HEK293T (cell line): ENCODE data around the gene GTF2IRD1.
"Not testable (repeated sequence)": the region's sequence is repeated elsewhere in the genome, so short reads cannot be mapped to it uniquely, and the experiment has no call there.

Experiments
- CTCF ChIA-PET: fragments of 350-600 bp; formaldehyde crosslinking; extraction: SDS; loops from one replicate; lab custom pipeline; 2021; ENCODE audit warnings: antibody characterized with exemption, inconsistent platforms; lab: Yijun Ruan, JAX
- POLR2A ChIA-PET: fragments of 350-600 bp; formaldehyde crosslinking; extraction: SDS; loops from one replicate; lab custom pipeline; 2020; ENCODE audit warnings: antibody characterized with exemption, inconsistent platforms; lab: Yijun Ruan, JAX
- DNase-seq: peaks from one replicate; pipeline ENCODE4 v3.0.0; 2012; ENCODE audit warnings: mixed read lengths; ENCODE audit errors: extremely low spot score
- ARNT ChIP-seq: fragments of 450-650 bp; IDR thresholded peaks from 2 replicates; pipeline ENCODE4 v1.6.1; 2017; ENCODE audit warnings: mild to moderate bottlenecking
- BHLHE40 ChIP-seq: fragments of 450-650 bp; IDR thresholded peaks from 2 replicates; pipeline ENCODE4 v1.6.1; 2016; ENCODE audit warnings: mild to moderate bottlenecking, moderate library complexity, borderline replicate concordance
- CTBP1 ChIP-seq: fragments of 450-650 bp; IDR thresholded peaks from 2 replicates; pipeline ENCODE4 v1.6.1; 2016; ENCODE audit warnings: borderline replicate concordance
- ELF4 ChIP-seq: fragments of 450-650 bp; IDR thresholded peaks from 2 replicates; pipeline ENCODE4 v1.6.1; 2017; ENCODE audit warnings: antibody characterized with exemption
- FOXA1 ChIP-seq: fragments of 450-650 bp; IDR thresholded peaks from 2 replicates; pipeline ENCODE4 v1.6.1; 2016; ENCODE audit warnings: mild to moderate bottlenecking
- FOXK2 ChIP-seq: fragments of 450-650 bp; IDR thresholded peaks from 2 replicates; pipeline ENCODE4 v1.6.1; 2016; ENCODE audit warnings: mild to moderate bottlenecking
- FOXM1 ChIP-seq: fragments of 450-650 bp; IDR thresholded peaks from 2 replicates; pipeline ENCODE4 v1.6.1; 2017; ENCODE audit warnings: mild to moderate bottlenecking, borderline replicate concordance
- HDGF ChIP-seq: fragments of 450-650 bp; IDR thresholded peaks from 2 replicates; pipeline ENCODE4 v1.6.1; 2017; ENCODE audit warnings: antibody characterized with exemption, borderline replicate concordance
- L3MBTL2 ChIP-seq: fragments of 450-650 bp; conservative IDR thresholded peaks from 2 replicates; pipeline ENCODE4 v1.6.1; 2016; ENCODE audit warnings: mild to moderate bottlenecking
- LEF1 ChIP-seq: fragments of 450-650 bp; IDR thresholded peaks from 2 replicates; pipeline ENCODE4 v1.6.1; 2017; ENCODE audit warnings: mild to moderate bottlenecking, borderline replicate concordance
- NFRKB ChIP-seq: fragments of 450-650 bp; IDR thresholded peaks from 2 replicates; pipeline ENCODE4 v1.6.1; 2016; ENCODE audit warnings: mild to moderate bottlenecking, moderate library complexity
- PKNOX1 ChIP-seq: fragments of 450-650 bp; IDR thresholded peaks from 2 replicates; pipeline ENCODE4 v1.6.1; 2016
- SP1 ChIP-seq: fragments of 450-650 bp; IDR thresholded peaks from 2 replicates; pipeline ENCODE4 v1.6.1; 2017
- SUZ12 ChIP-seq: fragments of 450-650 bp; IDR thresholded peaks from 2 replicates; pipeline ENCODE4 v1.6.1; 2016; ENCODE audit warnings: mild to moderate bottlenecking
- TARDBP ChIP-seq: fragments of 450-650 bp; IDR thresholded peaks from 2 replicates; pipeline ENCODE4 v1.6.1; 2016
- ZNF384 ChIP-seq: fragments of 450-650 bp; IDR thresholded peaks from 2 replicates; pipeline ENCODE4 v1.6.1; 2016

The GTF2IRD1 gene

GRCh38 chr7:74505471-74506324 lies 52.0 kb downstream of the GTF2IRD1 start:
- TF ChIP-seq CTBP1 (no peak), SP1 (no peak), BHLHE40 (no peak), LEF1 (no peak), FOXM1 (no peak), FOXK2 (no peak)
- DNase-seq, result no peak
- ChIA-PET CTCF (interaction anchor here (0.6 kb wide), 1 partner anchor 43 kb away, joined by 3 read pairs; no protein-coding TSS in a partner anchor), POLR2A (no interaction called here)

- POLR2A ChIA-PET, result no interaction called here
- CTCF ChIA-PET, result interaction anchor here (0.5 kb wide), 1 partner anchor 1103 kb away, joined by 4 read pairs; no protein-coding TSS in a partner anchor
- TF ChIP-seq ZNF384 (no peak), HDGF (no peak), SP1 (no peak), L3MBTL2 (no peak), CTBP1 (no peak), FOXA1 (no peak), FOXM1 (no peak), SUZ12 (no peak), FOXK2 (no peak), BHLHE40 (no peak), ARNT (no peak), NFRKB (no peak), ELF4 (no peak), LEF1 (no peak), PKNOX1 (no peak), TARDBP (no peak)
- no peak for DNase-seq
Observed at GRCh38 chr7:74506325-74506724, 52.6 kb downstream of the GTF2IRD1 start.

- POLR2A ChIA-PET, result no interaction called here
- CTCF ChIA-PET, result no interaction called here
- DNase-seq, result no peak
Observed at GRCh38 chr7:74507538-74508319, 54.0 kb downstream of the GTF2IRD1 start.

GRCh38 chr7:74509453-74509852 lies 55.7 kb downstream of the GTF2IRD1 start:
- POLR2A ChIA-PET, CTCF ChIA-PET, DNase-seq: not testable (repeated sequence)

More at GRCh38 chr7:74507538-74508319, 54.0 kb downstream of the GTF2IRD1 start:
- TF ChIP-seq SP1 (no peak), HDGF (no peak), NFRKB (no peak), ARNT (no peak), ELF4 (no peak), BHLHE40 (no peak), TARDBP (no peak), ZNF384 (no peak), FOXM1 (no peak), LEF1 (no peak), FOXA1 (no peak), PKNOX1 (no peak), SUZ12 (no peak)

GRCh38 chr7:74511345-74511744 lies 57.6 kb downstream of the GTF2IRD1 start:
- DNase-seq, result no peak
- ChIA-PET CTCF (no interaction called here), POLR2A (no interaction called here)
- no peak for TF ChIP-seq FOXA1
- TF ChIP-seq L3MBTL2, result no peak
- no peak for TF ChIP-seq SP1
- TF ChIP-seq FOXK2, result no peak
- no peak for TF ChIP-seq SUZ12
- TF ChIP-seq HDGF, result no peak
- no peak for TF ChIP-seq LEF1
- no peak for TF ChIP-seq BHLHE40
- TF ChIP-seq FOXM1, result no peak
- TF ChIP-seq ARNT, result no peak
- TF ChIP-seq NFRKB, result no peak
- no peak for TF ChIP-seq ZNF384
- TF ChIP-seq ELF4, result no peak
- TF ChIP-seq TARDBP, result no peak
- TF ChIP-seq PKNOX1, result no peak
- TF ChIP-seq CTBP1, result no peak

GRCh38 chr7:74512762-74513161 lies 59.1 kb downstream of the GTF2IRD1 start:
- DNase-seq, result no peak
- POLR2A ChIA-PET, result no interaction called here
- CTCF ChIA-PET, result no interaction called here
- TF ChIP-seq ARNT, result no peak
